ENCODE data around the gene CD63.

DNA sequence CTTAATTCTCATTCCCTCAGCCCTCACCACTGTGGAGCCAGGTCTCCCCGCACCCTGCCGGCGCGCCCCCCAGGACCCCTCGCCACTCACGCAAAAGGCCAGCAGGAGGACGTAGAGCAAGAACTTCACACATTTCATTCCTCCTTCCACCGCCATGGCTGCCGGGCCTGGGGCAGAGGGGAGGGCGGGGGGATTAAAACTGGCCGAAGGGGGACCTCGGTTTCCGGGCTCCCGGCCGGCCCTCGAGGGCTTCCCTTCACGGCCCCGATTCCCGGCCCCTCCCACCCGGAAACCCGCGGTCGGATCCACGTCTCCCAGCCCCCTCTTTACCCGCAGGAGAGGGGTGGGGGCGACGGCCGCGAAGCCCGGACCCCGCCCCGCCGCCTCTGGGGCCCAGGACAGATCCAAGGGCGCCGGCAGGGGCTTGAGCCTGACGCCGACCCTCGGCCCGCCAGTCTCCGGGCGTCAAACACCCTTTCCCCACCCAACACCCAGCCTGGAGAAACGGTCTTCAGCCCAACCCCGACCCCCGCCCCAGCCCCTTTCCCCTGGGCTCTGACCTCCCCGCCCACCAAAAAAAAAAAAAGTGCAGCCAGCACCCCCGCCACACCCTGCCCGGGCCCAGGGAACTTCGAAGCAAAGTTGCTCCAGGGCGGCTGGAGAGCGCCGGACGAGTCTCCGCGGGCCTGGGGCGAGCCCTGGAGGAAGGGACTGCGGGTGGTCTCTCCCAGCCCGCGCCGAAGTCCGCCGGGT, 447 bp downstream of the CD63 start:
- TF ChIP-seq, protein P1, sequence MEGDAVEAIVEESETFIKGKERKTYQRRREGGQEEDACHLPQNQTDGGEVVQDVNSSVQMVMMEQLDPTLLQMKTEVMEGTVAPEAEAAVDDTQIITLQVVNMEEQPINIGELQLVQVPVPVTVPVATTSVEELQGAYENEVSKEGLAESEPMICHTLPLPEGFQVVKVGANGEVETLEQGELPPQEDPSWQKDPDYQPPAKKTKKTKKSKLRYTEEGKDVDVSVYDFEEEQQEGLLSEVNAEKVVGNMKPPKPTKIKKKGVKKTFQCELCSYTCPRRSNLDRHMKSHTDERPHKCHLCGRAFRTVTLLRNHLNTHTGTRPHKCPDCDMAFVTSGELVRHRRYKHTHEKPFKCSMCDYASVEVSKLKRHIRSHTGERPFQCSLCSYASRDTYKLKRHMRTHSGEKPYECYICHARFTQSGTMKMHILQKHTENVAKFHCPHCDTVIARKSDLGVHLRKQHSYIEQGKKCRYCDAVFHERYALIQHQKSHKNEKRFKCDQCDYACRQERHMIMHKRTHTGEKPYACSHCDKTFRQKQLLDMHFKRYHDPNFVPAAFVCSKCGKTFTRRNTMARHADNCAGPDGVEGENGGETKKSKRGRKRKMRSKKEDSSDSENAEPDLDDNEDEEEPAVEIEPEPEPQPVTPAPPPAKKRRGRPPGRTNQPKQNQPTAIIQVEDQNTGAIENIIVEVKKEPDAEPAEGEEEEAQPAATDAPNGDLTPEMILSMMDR (conservative IDR thresholded peaks at IDR 0.05; ENCODE audit: low read depth, low read length) = no peak
- TF ChIP-seq EZH2 (IDR thresholded peaks at IDR 0.05; ENCODE audit: low read length, unreplicated experiment) (no peak), EZH2phosphoT487 (IDR thresholded peaks at IDR 0.05; ENCODE audit: borderline replicate concordance, low read length) (no peak)

Data from PC-3 (cell line).